HG03439 (cell line): ENCODE results near the gene TRNT1.

Experiments
- ATAC-seq: cut with Tn5 transposase; IDR thresholded peaks from one replicate; pipeline ENCODE4 v1.9.1; 2021; ENCODE audit warnings: mild to moderate bottlenecking, moderate library complexity; ENCODE audit not compliant: unreplicated experiment

TRNT1 gene

GRCh38 chr3:3177861-3178497, 51.2 kb downstream of the TRNT1 start:
- ATAC-seq = no peak

GRCh38 chr3:3178498-3179328, 52.0 kb downstream of the TRNT1 start:
- ATAC-seq = peak; percentile 7

- ATAC-seq = peak; percentile 99
Measured at GRCh38 chr3:3179407-3180094, 52.8 kb downstream of the TRNT1 start, which contains the start of gene CRBN. Gene CRBN (minus strand): TSS chr3:3179691. CDS start chr3:3179687, 4 bp downstream.

- ATAC-seq = no peak
Measured at GRCh38 chr3:3180456-3180855, 53.7 kb downstream of the TRNT1 start.

GRCh38 chr3:3184876-3185275, 58.1 kb downstream of the TRNT1 start:
- ATAC-seq = no peak

GRCh38 chr3:3189102-3189727, 62.5 kb downstream of the TRNT1 start:
- no peak for ATAC-seq

GRCh38 chr3:3189961-3190360, 63.2 kb downstream of the TRNT1 start:
- no peak for ATAC-seq

- ATAC-seq = no peak
Measured at GRCh38 chr3:3191675-3192285, 65.0 kb downstream of the TRNT1 start.

GRCh38 chr3:3192286-3192675, 65.5 kb downstream of the TRNT1 start:
- no peak for ATAC-seq

GRCh38 chr3:3194861-3195260, 68.1 kb downstream of the TRNT1 start:
- no peak for ATAC-seq

GRCh38 chr3:3196148-3196861, 69.6 kb downstream of the TRNT1 start:
- ATAC-seq = no peak
